ENCODE measurements around the gene PGA3.
A peak's percentile ranks its signal among the peaks of the same experiment; 100 is the strongest.
"Not testable (repeated sequence)": the region's sequence is repeated elsewhere in the genome, so short reads cannot be mapped to it uniquely, and the experiment has no call there.

The PGA3 gene

GRCh38 chr11:61202950-61203746 is at the start of gene PGA3:
Gene PGA3, plus strand, starts transcription at chr11:61203515. Its CDS starts 50 bp downstream, at chr11:61203565.
- DNase-seq; in situ Hi-C loops (cut with MboI; ENCODE audit: low pct_unique_long_range_greater_than_20kb, low sequenced_read_pairs): not testable (repeated sequence)

DNA sequence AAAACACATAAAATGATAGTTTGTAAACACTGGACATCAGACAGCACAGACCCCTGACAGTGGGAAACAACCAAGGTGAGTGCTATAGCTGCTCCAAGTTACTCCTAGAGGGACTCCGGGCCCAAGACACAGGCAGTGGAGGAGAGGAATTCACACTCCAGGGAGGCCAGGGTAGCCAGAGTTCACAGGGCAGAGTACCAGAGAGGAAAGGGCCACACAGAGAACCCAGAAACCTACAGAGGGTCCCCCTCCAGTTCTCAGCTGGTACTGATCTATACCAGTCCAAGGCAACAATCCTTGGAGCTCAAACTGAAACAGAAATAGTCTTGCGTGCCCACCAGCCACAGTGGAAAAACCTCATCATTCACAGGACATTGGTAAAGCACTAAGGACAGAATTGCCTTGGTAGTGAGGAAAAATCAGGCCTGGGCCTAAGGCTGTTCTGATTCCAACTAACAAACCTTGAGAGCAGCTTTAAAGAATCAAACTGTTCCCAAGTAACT is 49.7 kb upstream of the PGA3 start:
- in situ Hi-C loops (cut with MboI; ENCODE audit: low pct_unique_long_range_greater_than_20kb, low sequenced_read_pairs): no loop called here
- no peak for DNase-seq

GRCh38 chr11:61154528-61154927 is 48.8 kb upstream of the PGA3 start:
- in situ Hi-C loops (cut with MboI; ENCODE audit: low pct_unique_long_range_greater_than_20kb, low sequenced_read_pairs): no loop called here
- no peak for DNase-seq

DNA sequence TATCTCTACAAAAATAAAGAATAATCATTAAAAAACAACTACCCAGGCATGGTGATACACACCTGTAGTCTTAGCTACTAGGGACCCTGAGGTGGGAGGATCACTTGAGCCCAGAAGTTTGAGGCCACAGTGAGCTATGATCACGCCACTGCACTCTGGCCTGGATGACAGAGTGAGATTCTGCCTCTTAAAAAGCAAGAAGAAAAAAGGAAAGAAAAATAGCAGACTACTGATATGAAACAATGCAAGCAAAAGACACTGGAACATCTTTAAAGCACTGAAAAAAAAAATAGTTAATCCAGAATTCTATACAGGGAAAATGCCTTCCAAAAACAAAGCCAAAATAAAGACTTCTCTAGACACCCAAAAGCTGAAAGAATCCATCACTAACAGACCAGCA is 48.0 kb upstream of the PGA3 start:
- in situ Hi-C loops (cut with MboI; ENCODE audit: low pct_unique_long_range_greater_than_20kb, low sequenced_read_pairs): no loop called here
- no peak for DNase-seq

GRCh38 chr11:61155741-61156140 is 47.6 kb upstream of the PGA3 start:
- no peak for DNase-seq
- in situ Hi-C loops (cut with MboI; ENCODE audit: low pct_unique_long_range_greater_than_20kb, low sequenced_read_pairs): no loop called here

DNA sequence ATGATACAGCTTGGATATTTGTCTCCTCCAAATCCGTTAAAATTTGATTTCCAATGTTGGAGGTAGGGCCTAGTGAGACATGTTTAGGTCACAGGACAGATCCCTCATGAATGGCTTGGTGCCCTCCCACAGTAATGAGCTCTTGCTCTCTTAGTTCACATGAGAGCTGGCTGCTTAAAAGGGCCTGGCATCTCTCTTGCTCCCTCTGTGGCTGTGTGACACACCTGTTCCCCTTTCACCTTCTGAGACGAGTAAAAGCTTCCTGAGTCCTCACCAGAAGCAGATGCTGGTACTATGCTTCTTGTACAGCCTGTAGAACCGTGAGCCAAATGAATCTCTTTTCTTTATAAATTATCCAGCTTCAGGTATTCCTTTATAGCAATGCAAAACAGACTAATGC is 45.6 kb upstream of the PGA3 start:
- in situ Hi-C loops (cut with MboI; ENCODE audit: low pct_unique_long_range_greater_than_20kb, low sequenced_read_pairs): no loop called here
- no peak for DNase-seq

DNA sequence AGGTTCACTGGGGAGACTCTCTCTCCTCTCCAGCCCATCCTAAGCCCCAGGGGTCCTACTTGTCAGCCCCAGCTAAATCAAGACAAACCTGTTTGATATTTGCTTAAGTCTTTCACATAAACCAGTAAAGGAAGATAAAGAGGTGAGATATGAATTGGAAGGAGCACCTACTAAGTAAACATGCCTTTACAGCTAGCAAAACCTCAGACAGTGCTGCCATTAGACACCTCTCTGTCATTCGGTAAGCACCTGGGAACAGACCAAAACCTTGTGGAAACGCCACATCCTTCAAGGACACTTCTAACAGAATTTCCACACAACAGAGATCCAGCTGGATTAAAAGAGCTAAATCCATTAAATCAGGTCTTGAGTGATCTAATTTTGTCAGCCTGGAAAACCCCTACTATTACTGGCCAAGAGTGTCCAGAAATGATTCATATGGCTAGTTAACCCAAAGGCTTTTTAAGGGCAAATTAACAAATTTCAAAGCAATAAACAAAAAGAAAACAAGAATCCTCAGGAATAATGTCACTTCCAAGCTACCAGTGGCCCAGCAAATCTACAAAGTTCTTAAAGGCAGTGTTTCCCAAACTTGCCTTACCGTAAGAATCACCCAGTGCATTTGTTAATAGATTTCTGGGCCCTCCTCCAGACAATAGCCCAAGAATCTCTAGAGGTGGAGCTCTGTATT is 44.5 kb upstream of the PGA3 start:
- no peak for DNase-seq
- in situ Hi-C loops (cut with MboI; ENCODE audit: low pct_unique_long_range_greater_than_20kb, low sequenced_read_pairs): no loop called here

DNA sequence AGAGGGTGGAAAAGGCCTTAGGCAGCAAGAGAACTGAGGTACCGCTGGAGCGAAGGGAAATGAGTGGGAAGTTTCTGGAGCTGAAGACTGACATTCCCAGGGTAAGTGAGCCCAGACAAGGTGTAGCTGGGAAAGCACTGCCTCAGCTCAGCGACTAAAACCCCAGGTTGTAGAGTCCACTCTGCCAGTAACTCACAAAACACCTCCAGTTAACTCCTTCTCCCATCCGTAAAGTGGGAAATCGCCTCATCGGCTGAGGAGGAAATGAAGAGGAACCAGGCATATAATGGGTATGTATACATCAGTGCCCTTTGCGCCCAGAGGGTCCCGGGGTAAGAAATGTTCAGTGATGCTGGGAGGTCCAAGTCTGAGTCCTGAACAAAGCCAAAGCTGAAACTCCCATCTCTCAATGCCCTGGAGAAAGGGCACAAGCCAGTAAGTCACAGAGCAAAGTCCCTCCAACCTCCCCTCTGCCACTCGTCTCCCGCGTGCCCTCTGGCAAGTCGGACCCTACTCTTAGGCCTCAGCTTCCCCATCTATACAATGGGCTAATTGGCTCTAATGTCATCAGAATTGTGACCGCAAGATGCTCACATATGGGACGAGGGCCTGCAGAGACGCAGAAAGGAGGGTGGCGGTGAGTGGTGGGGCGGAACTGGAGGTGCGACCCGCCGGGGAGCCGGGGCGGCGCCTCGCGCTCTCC is 42.7 kb upstream of the PGA3 start:
- no peak for DNase-seq
- in situ Hi-C loops (cut with MboI; ENCODE audit: low pct_unique_long_range_greater_than_20kb, low sequenced_read_pairs): no loop called here

- peak; percentile 91 for DNase-seq
- in situ Hi-C loops (cut with MboI; ENCODE audit: low pct_unique_long_range_greater_than_20kb, low sequenced_read_pairs): no loop called here
Observed at GRCh38 chr11:61161190-61162091, 41.9 kb upstream of the PGA3 start, which contains the start of gene VPS37C. Gene VPS37C, minus strand, starts transcription at chr11:61161426. Its CDS starts 22,597 bp downstream, at chr11:61138829.

DNA sequence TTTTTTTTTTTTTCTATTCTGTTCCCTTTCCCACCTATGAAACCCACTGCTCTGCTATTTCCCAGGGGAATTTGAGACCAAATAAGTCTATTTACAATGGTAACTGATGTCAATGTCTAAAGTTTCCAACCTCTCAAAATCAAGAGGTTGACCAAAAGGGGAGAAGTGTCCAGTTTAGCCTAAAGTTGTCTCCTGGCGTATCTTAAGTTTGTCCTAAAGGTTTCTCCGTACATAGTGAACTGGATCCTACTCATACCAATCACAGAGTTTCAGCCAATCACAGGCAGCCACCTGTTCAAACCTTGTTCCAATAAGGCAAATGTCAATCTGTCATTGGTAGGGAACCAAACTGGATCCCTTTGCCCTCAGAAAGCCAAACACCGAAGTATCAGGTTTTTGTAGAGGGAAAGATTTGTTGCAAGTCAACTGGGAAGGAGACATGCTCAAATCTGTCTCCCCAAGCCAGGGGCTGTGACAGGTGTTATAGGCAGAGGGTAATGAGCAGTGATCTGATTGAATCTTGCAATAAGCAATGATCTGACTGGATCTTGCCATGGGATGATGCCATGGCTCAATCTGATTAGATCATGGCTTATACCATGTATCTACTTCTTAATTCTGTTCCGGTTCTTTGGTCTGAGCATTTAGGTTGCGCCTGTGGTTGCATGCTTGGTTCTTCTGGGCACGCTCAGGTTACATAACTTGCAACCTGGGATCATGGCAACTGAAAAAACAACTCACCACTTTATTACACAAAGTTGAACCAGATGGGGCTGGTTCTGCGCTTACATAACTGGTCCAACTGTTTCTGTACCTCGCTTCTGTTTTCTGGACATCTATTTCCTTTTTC is 41.0 kb upstream of the PGA3 start:
- in situ Hi-C loops (cut with MboI; ENCODE audit: low pct_unique_long_range_greater_than_20kb, low sequenced_read_pairs): no loop called here
- DNase-seq: no peak

GRCh38 chr11:61163021-61163420 is 40.3 kb upstream of the PGA3 start:
- in situ Hi-C loops (cut with MboI; ENCODE audit: low pct_unique_long_range_greater_than_20kb, low sequenced_read_pairs): no loop called here
- no peak for DNase-seq

- in situ Hi-C loops (cut with MboI; ENCODE audit: low pct_unique_long_range_greater_than_20kb, low sequenced_read_pairs): no loop called here
- DNase-seq: peak; percentile 43
Observed at GRCh38 chr11:61163714-61164605, 39.4 kb upstream of the PGA3 start.

- DNase-seq: no peak
- in situ Hi-C loops (cut with MboI; ENCODE audit: low pct_unique_long_range_greater_than_20kb, low sequenced_read_pairs): no loop called here
Observed at GRCh38 chr11:61164606-61165424, 38.5 kb upstream of the PGA3 start.

DNA sequence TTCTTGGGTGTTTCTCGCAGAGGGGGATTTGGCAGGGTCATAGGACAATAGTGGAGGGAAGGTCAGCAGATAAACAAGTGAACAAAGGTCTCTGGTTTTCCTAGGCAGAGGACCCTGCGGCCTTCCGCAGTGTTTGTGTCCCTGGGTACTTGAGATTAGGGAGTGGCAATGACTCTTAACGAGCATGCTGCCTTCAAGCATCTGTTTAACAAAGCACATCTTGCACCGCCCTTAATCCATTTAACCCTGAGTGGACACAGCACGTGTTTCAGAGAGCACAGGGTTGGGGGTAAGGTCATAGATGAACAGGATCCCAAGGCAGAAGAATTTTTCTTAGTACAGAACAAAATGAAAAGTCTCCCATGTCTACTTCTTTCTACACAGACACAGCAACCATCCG is 37.5 kb upstream of the PGA3 start:
- in situ Hi-C loops (cut with MboI; ENCODE audit: low pct_unique_long_range_greater_than_20kb, low sequenced_read_pairs); DNase-seq: not testable (repeated sequence)

DNA sequence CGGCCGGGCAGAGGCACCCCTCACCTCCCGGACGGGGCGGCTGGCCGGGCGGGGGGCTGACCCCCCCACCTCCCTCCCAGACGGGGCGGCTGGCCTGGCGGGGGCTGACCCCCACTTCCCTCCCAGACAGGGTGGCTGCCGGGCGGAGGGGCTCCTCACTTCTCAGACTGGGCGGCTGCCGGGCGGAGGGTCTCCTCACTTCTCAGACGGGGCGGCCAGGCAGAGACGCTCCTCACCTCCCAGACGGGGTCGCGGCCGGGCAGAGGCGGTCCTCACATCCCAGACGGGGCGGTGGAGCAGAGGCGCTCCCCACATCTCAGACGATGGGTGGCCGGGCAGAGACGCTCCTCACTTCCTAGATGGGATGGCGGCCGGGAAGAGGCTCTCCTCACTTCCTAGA is 37.0 kb upstream of the PGA3 start:
- in situ Hi-C loops (cut with MboI; ENCODE audit: low pct_unique_long_range_greater_than_20kb, low sequenced_read_pairs): not testable (repeated sequence)

GRCh38 chr11:61168042-61168688 is 35.1 kb upstream of the PGA3 start:
- in situ Hi-C loops (cut with MboI; ENCODE audit: low pct_unique_long_range_greater_than_20kb, low sequenced_read_pairs): no loop called here
- DNase-seq: no peak

More for the DNA sequence above, 37.0 kb upstream of the PGA3 start:
- DNase-seq: not testable (repeated sequence)

Data from KBM-7 (cell line).